Measurements from ENCODE around the gene ANO7.

DNA sequence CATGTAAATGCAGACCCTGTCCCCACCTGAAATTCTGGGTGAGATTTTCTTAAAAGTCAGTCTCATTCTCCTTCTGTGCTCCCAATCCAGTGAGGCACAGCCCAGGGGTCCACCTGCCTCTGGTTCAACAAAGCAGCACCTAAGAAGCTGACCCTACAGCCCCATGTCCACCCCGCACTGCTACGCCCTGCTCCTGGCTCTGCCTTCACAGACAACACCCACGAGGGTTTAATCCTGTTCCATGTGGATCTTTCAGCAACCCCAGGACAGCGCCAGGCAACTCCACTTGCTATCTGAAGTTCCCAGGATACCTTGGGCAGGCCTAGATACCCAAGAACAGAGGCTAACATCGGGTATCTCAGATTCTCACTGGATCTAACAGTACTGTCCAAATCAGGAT, 82.1 kb downstream of the ANO7 start:
- no peak for TF ChIP-seq POLR2A (IDR thresholded peaks at IDR 0.05; ENCODE audit: low read length)
- TF ChIP-seq GATA1 (IDR thresholded peaks at IDR 0.05; ENCODE audit: low read depth, low read length): no peak
